ENCODE measurements around the gene OLIG2. TPM values are rescaled to one million over a fixed set of nuclear protein-coding genes. Genes with fewer than 3 reads are reported as not detected.
A peak's percentile ranks its signal among the peaks of the same experiment; 100 is the strongest.

The OLIG2 gene
- total RNA-seq, 1 donor from 2014 or later = 21.4 TPM

GRCh38 chr21:33069994-33070743 lies 44.4 kb downstream of the OLIG2 start, which contains the start of gene OLIG1:
TSS of gene OLIG1 (plus strand) at chr21:33070141. CDS start at chr21:33070247, 106 bp downstream.
- Mint-ChIP-seq H3K9me3 (ENCODE audit: unreplicated experiment) (peaks cover 9% of the 10 kb centered on the region), H3K4me3 (ENCODE audit: unreplicated experiment) (peak within 1 kb of the TSS; percentile 90), H3K36me3 (ENCODE audit: unreplicated experiment) (peaks cover 5% of the 10 kb centered on the region), H3K27me3 (ENCODE audit: unreplicated experiment) (peaks cover 18% of the 10 kb centered on the region), H3K27ac (ENCODE audit: unreplicated experiment) (no peak within 1 kb of the TSS), H3K4me1 (ENCODE audit: low read depth, unreplicated experiment) (peaks cover 22% of the 10 kb centered on the region)
- TF ChIP-seq CTCF (IDR thresholded peaks at IDR 0.05; ENCODE audit: partially characterized antibody, unreplicated experiment) = no peak
- peak; percentile 83 for DNase-seq

GRCh38 chr21:33070744-33070997 lies 44.9 kb downstream of the OLIG2 start:
- Mint-ChIP-seq H3K36me3 (ENCODE audit: unreplicated experiment) (peaks cover 5% of the 10 kb centered on the region), H3K4me3 (ENCODE audit: unreplicated experiment) (no peak overlapping the region), H3K9me3 (ENCODE audit: unreplicated experiment) (peaks cover 9% of the 10 kb centered on the region), H3K4me1 (ENCODE audit: low read depth, unreplicated experiment) (peaks cover 23% of the 10 kb centered on the region), H3K27ac (ENCODE audit: unreplicated experiment) (no peak overlapping the region), H3K27me3 (ENCODE audit: unreplicated experiment) (peaks cover 18% of the 10 kb centered on the region)
- no peak for DNase-seq
- no peak for TF ChIP-seq CTCF (IDR thresholded peaks at IDR 0.05; ENCODE audit: partially characterized antibody, unreplicated experiment)

GRCh38 chr21:33070998-33071769 lies 45.4 kb downstream of the OLIG2 start:
- Mint-ChIP-seq H3K9me3 (ENCODE audit: unreplicated experiment) (peaks cover 9% of the 10 kb centered on the region), H3K27ac (ENCODE audit: unreplicated experiment) (peak overlapping the region; percentile 57), H3K4me3 (ENCODE audit: unreplicated experiment) (peak overlapping the region; percentile 90), H3K4me1 (ENCODE audit: low read depth, unreplicated experiment) (peaks cover 24% of the 10 kb centered on the region), H3K36me3 (ENCODE audit: unreplicated experiment) (peaks cover 5% of the 10 kb centered on the region), H3K27me3 (ENCODE audit: unreplicated experiment) (peaks cover 18% of the 10 kb centered on the region)
- TF ChIP-seq CTCF (IDR thresholded peaks at IDR 0.05; ENCODE audit: partially characterized antibody, unreplicated experiment) = no peak
- DNase-seq = peak; percentile 56

GRCh38 chr21:33071770-33072306 lies 46.1 kb downstream of the OLIG2 start:
- Mint-ChIP-seq H3K4me1 (ENCODE audit: low read depth, unreplicated experiment) (peaks cover 18% of the 10 kb centered on the region), H3K27me3 (ENCODE audit: unreplicated experiment) (peaks cover 18% of the 10 kb centered on the region), H3K4me3 (ENCODE audit: unreplicated experiment) (peak overlapping the region; percentile 90), H3K9me3 (ENCODE audit: unreplicated experiment) (peaks cover 9% of the 10 kb centered on the region), H3K27ac (ENCODE audit: unreplicated experiment) (peak overlapping the region; percentile 57), H3K36me3 (ENCODE audit: unreplicated experiment) (peaks cover 5% of the 10 kb centered on the region)
- TF ChIP-seq CTCF (IDR thresholded peaks at IDR 0.05; ENCODE audit: partially characterized antibody, unreplicated experiment) = no peak
- DNase-seq = peak; percentile 56

Measured in glutamatergic neuron (in vitro differentiated cells).